Stimulated activated CD8-positive, alpha-beta memory T cell treated with anti-CD3 and anti-CD28 coated beads, Interleukin-15, amount 100 ng/mL, for 48 hours (primary cell): Measurements from ENCODE around the gene SERPINA9.
"Not testable (repeated sequence)": the region's sequence is repeated elsewhere in the genome, so short reads cannot be mapped to it uniquely, and the experiment has no call there.

Experiments used
- DNase-seq, 2 donors: peaks; one replicate each; pipeline ENCODE4 v3.0.0-alpha.2; 2020; ENCODE audit warnings: low read depth in 2 of 2

Gene SERPINA9

GRCh38 chr14:94476023-94476422 lies at the start of gene SERPINA9:
Gene SERPINA9, minus strand, starts transcription at chr14:94476197. Its CDS starts 6,357 bp downstream, at chr14:94469840.
- DNase-seq, result no peak

- DNase-seq, result no peak
Measured at GRCh38 chr14:94524093-94524492, 48.1 kb upstream of the SERPINA9 start.

- DNase-seq, result no peak
Measured at GRCh38 chr14:94523265-94523664, 47.3 kb upstream of the SERPINA9 start.

GRCh38 chr14:94522115-94522724 lies 46.2 kb upstream of the SERPINA9 start:
- DNase-seq, result no peak

GRCh38 chr14:94521375-94522114 lies 45.5 kb upstream of the SERPINA9 start:
- no peak for DNase-seq

- DNase-seq, result no peak
Measured at GRCh38 chr14:94517641-94518257, 41.8 kb upstream of the SERPINA9 start.

- DNase-seq, result no peak
Measured at GRCh38 chr14:94517248-94517640, 41.2 kb upstream of the SERPINA9 start.

GRCh38 chr14:94515856-94516255 lies 39.9 kb upstream of the SERPINA9 start:
- DNase-seq, result no peak

GRCh38 chr14:94515426-94515825 lies 39.4 kb upstream of the SERPINA9 start:
- DNase-seq, result no peak

GRCh38 chr14:94514351-94514750 lies 38.4 kb upstream of the SERPINA9 start:
- no peak for DNase-seq

GRCh38 chr14:94510481-94510880 lies 34.5 kb upstream of the SERPINA9 start:
- not testable (repeated sequence) for DNase-seq

GRCh38 chr14:94509356-94509755 lies 33.4 kb upstream of the SERPINA9 start, which contains the start of gene SERPINA12:
Gene SERPINA12, minus strand, starts transcription at chr14:94509469. Its CDS starts 11,072 bp downstream, at chr14:94498397.
- no peak for DNase-seq

- no peak for DNase-seq
Measured at GRCh38 chr14:94505641-94506040, 29.6 kb upstream of the SERPINA9 start.

- no peak for DNase-seq
Measured at GRCh38 chr14:94505206-94505605, 29.2 kb upstream of the SERPINA9 start.

GRCh38 chr14:94501588-94502516 lies 25.9 kb upstream of the SERPINA9 start:
- DNase-seq, result no peak

GRCh38 chr14:94500264-94500663 lies 24.3 kb upstream of the SERPINA9 start:
- DNase-seq, result no peak

GRCh38 chr14:94499673-94500072 lies 23.7 kb upstream of the SERPINA9 start:
- no peak for DNase-seq

- DNase-seq, result no peak
Measured at GRCh38 chr14:94498215-94498614, 22.2 kb upstream of the SERPINA9 start.

- no peak for DNase-seq
Measured at GRCh38 chr14:94494085-94494484, 18.1 kb upstream of the SERPINA9 start.

- DNase-seq, result no peak
Measured at GRCh38 chr14:94491511-94491910, 15.5 kb upstream of the SERPINA9 start.

GRCh38 chr14:94489336-94489735 lies 13.3 kb upstream of the SERPINA9 start:
- no peak for DNase-seq

- no peak for DNase-seq
Measured at GRCh38 chr14:94486883-94487282, 10.9 kb upstream of the SERPINA9 start.
